ENCODE data around the gene DNAJB11.
"Not testable (repeated sequence)": the region's sequence is repeated elsewhere in the genome, so short reads cannot be mapped to it uniquely, and the experiment has no call there.

Gene DNAJB11

DNA sequence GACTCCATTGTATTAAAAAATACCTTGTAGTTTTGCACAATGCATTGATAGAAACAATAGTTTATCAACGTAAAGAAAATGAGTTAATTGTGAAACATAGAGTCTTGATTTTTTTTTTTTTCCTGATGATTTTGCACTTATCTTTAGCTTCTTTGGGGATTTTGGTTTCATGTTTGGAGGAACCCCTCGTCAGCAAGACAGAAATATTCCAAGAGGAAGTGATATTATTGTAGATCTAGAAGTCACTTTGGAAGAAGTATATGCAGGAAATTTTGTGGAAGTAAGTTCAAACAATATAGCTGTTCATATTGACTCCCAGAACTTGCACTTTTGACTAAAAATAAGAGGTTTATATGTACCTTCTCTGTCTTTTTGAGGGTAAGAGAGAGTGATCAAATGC lies 7.0 kb downstream of the DNAJB11 start:
- Histone ChIP-seq H3K9me3 (ENCODE audit: insufficient read depth, low read length) (no peaks in the 10 kb centered on the region), H3K9ac (ENCODE audit: insufficient read length, low read depth) (no peak overlapping the region), H3K4me3 (ENCODE audit: insufficient read length, low read depth) (no peak overlapping the region), H3K27me3 (ENCODE audit: insufficient read depth, insufficient read length) (no peaks in the 10 kb centered on the region), H3K36me3 (ENCODE audit: insufficient read depth, insufficient read length, low read length) (peaks cover 96% of the 10 kb centered on the region), H3K4me1 (ENCODE audit: insufficient read depth, insufficient read length) (no peaks in the 10 kb centered on the region)
- TF ChIP-seq ZNF274 (IDR thresholded peaks at IDR 0.05; ENCODE audit: low read depth, low read length) = no peak
- TF ChIP-seq SUZ12 (IDR thresholded peaks at IDR 0.05; ENCODE audit: extremely low read depth, insufficient read depth, insufficient read length) = no peak
- TF ChIP-seq YY1 (IDR thresholded peaks at IDR 0.05; ENCODE audit: insufficient read depth, insufficient read length) = no peak
- DNase-seq (ENCODE audit: low read depth, low spot score) = no peak

GRCh38 chr3:186580785-186581184 lies 10.3 kb downstream of the DNAJB11 start:
- TF ChIP-seq YY1 (IDR thresholded peaks at IDR 0.05; ENCODE audit: insufficient read depth, insufficient read length) = no peak
- no peak for TF ChIP-seq ZNF274 (IDR thresholded peaks at IDR 0.05; ENCODE audit: low read depth, low read length)
- TF ChIP-seq SUZ12 (IDR thresholded peaks at IDR 0.05; ENCODE audit: extremely low read depth, insufficient read depth, insufficient read length) = no peak
- Histone ChIP-seq H3K27me3 (ENCODE audit: insufficient read depth, insufficient read length) (no peaks in the 10 kb centered on the region), H3K36me3 (ENCODE audit: insufficient read depth, insufficient read length, low read length) (peaks cover 95% of the 10 kb centered on the region)

GRCh38 chr3:186582541-186582940 lies 12.0 kb downstream of the DNAJB11 start:
- Histone ChIP-seq H3K36me3 (ENCODE audit: insufficient read depth, insufficient read length, low read length) (peaks cover 82% of the 10 kb centered on the region), H3K4me3 (ENCODE audit: insufficient read length, low read depth) (no peak overlapping the region), H3K4me1 (ENCODE audit: insufficient read depth, insufficient read length) (no peaks in the 10 kb centered on the region), H3K9ac (ENCODE audit: insufficient read length, low read depth) (no peak overlapping the region), H3K9me3 (ENCODE audit: insufficient read depth, low read length) (no peaks in the 10 kb centered on the region), H3K27me3 (ENCODE audit: insufficient read depth, insufficient read length) (no peaks in the 10 kb centered on the region)
- TF ChIP-seq SUZ12 (IDR thresholded peaks at IDR 0.05; ENCODE audit: extremely low read depth, insufficient read depth, insufficient read length) (no peak), YY1 (IDR thresholded peaks at IDR 0.05; ENCODE audit: insufficient read depth, insufficient read length) (no peak), ZNF274 (IDR thresholded peaks at IDR 0.05; ENCODE audit: low read depth, low read length) (no peak)
- no peak for DNase-seq (ENCODE audit: low read depth, low spot score)

More at GRCh38 chr3:186580785-186581184, 10.3 kb downstream of the DNAJB11 start:
- no peak for DNase-seq (ENCODE audit: low read depth, low spot score)
- Histone ChIP-seq H3K9ac (ENCODE audit: insufficient read length, low read depth) (no peak overlapping the region), H3K4me1 (ENCODE audit: insufficient read depth, insufficient read length) (no peaks in the 10 kb centered on the region), H3K4me3 (ENCODE audit: insufficient read length, low read depth) (no peak overlapping the region), H3K9me3 (ENCODE audit: insufficient read depth, low read length) (no peaks in the 10 kb centered on the region)

GRCh38 chr3:186583831-186584230 lies 13.3 kb downstream of the DNAJB11 start:
- H3K4me3 ChIP-seq (ENCODE audit: insufficient read length, low read depth) = no peak overlapping the region
- TF ChIP-seq ZNF274 (IDR thresholded peaks at IDR 0.05; ENCODE audit: low read depth, low read length) (no peak), SUZ12 (IDR thresholded peaks at IDR 0.05; ENCODE audit: extremely low read depth, insufficient read depth, insufficient read length) (no peak), YY1 (IDR thresholded peaks at IDR 0.05; ENCODE audit: insufficient read depth, insufficient read length) (no peak)
- peaks cover 75% of the 10 kb centered on the region for H3K36me3 ChIP-seq (ENCODE audit: insufficient read depth, insufficient read length, low read length)
- H3K9ac ChIP-seq (ENCODE audit: insufficient read length, low read depth) = no peak overlapping the region
- H3K4me1 ChIP-seq (ENCODE audit: insufficient read depth, insufficient read length) = no peaks in the 10 kb centered on the region
- H3K9me3 ChIP-seq (ENCODE audit: insufficient read depth, low read length) = no peaks in the 10 kb centered on the region
- H3K27me3 ChIP-seq (ENCODE audit: insufficient read depth, insufficient read length) = no peaks in the 10 kb centered on the region
- DNase-seq (ENCODE audit: low read depth, low spot score) = no peak

DNA sequence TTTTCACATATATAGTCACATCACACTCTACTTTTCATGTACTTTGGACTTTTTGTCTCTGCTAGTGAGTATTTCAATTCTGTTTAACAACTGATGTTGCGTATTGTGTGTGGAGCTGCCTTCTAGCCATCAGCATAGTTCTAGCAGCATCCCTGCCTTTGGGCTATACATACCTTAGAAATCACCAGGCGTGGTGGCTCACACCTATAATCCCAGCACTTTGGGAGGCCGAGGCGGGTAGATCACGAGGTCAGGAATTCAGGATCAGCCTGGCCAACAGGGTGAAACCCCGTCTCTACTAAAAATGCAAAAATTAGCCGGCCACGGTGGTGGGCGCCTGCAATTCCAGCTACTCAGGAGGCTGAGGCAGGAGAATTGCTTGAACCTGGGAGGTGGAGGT lies 15.7 kb downstream of the DNAJB11 start:
- DNase-seq (ENCODE audit: low read depth, low spot score); H3K9me3 ChIP-seq (ENCODE audit: insufficient read depth, low read length); H3K27me3 ChIP-seq (ENCODE audit: insufficient read depth, insufficient read length); H3K4me3 ChIP-seq (ENCODE audit: insufficient read length, low read depth); H3K9ac ChIP-seq (ENCODE audit: insufficient read length, low read depth); H3K4me1 ChIP-seq (ENCODE audit: insufficient read depth, insufficient read length): not testable (repeated sequence)
- peaks cover 53% of the 10 kb centered on the region for H3K36me3 ChIP-seq (ENCODE audit: insufficient read depth, insufficient read length, low read length)

DNA sequence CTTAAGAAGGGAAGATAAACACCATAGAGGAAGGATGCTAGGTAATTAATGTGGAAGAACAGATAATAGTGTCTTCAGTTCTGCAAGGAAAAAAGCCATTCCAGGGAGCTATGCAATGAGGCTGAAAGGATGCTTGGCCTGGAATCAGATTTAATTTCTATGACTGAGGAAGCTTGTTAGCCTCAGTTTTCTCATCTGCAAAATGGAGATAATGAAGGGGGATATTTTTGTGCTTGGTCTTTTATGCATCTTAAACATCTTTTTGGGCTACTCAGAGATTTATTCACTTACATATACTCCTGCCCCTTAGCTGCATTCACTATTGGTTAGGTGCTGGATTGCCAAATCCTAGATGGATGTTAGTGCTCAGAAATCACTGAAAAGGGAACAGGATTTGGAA lies 16.7 kb downstream of the DNAJB11 start:
- H3K9me3 ChIP-seq (ENCODE audit: insufficient read depth, low read length) = no peaks in the 10 kb centered on the region
- H3K4me3 ChIP-seq (ENCODE audit: insufficient read length, low read depth) = no peak overlapping the region
- no peak for DNase-seq (ENCODE audit: low read depth, low spot score)
- H3K4me1 ChIP-seq (ENCODE audit: insufficient read depth, insufficient read length) = no peaks in the 10 kb centered on the region
- H3K27me3 ChIP-seq (ENCODE audit: insufficient read depth, insufficient read length) = no peaks in the 10 kb centered on the region
- peaks cover 43% of the 10 kb centered on the region for H3K36me3 ChIP-seq (ENCODE audit: insufficient read depth, insufficient read length, low read length)
- no peak overlapping the region for H3K9ac ChIP-seq (ENCODE audit: insufficient read length, low read depth)
- TF ChIP-seq ZNF274 (IDR thresholded peaks at IDR 0.05; ENCODE audit: low read depth, low read length) (no peak), YY1 (IDR thresholded peaks at IDR 0.05; ENCODE audit: insufficient read depth, insufficient read length) (no peak), SUZ12 (IDR thresholded peaks at IDR 0.05; ENCODE audit: extremely low read depth, insufficient read depth, insufficient read length) (no peak)

- H3K4me1 ChIP-seq (ENCODE audit: insufficient read depth, insufficient read length) = no peaks in the 10 kb centered on the region
- H3K4me3 ChIP-seq (ENCODE audit: insufficient read length, low read depth) = no peak overlapping the region
- H3K9ac ChIP-seq (ENCODE audit: insufficient read length, low read depth) = no peak overlapping the region
- TF ChIP-seq ZNF274 (IDR thresholded peaks at IDR 0.05; ENCODE audit: low read depth, low read length) (no peak), YY1 (IDR thresholded peaks at IDR 0.05; ENCODE audit: insufficient read depth, insufficient read length) (no peak), SUZ12 (IDR thresholded peaks at IDR 0.05; ENCODE audit: extremely low read depth, insufficient read depth, insufficient read length) (no peak)
- DNase-seq (ENCODE audit: low read depth, low spot score) = no peak
- peaks cover 30% of the 10 kb centered on the region for H3K36me3 ChIP-seq (ENCODE audit: insufficient read depth, insufficient read length, low read length)
- no peaks in the 10 kb centered on the region for H3K9me3 ChIP-seq (ENCODE audit: insufficient read depth, low read length)
- H3K27me3 ChIP-seq (ENCODE audit: insufficient read depth, insufficient read length) = no peaks in the 10 kb centered on the region
Observed at GRCh38 chr3:186588632-186589031, 18.1 kb downstream of the DNAJB11 start.

DNA sequence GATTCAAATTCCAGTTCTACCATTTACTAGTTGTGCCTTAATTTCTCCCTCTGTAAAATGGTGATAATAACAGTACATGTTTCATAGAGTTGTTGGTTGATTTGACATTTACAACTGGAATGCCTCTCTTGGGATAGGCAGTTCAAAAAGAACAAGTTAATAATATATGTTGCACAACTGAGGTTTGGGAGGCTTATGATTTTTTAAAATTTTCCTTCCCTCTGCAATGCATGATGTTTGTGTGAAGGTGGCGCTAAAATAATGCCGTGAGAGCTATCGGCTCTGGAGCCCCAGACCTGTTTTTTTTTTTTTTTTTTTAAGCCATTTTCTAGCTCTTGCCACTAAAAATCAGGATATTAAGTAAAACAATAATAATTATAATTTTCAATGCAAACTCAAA lies 18.6 kb downstream of the DNAJB11 start:
- Histone ChIP-seq H3K9me3 (ENCODE audit: insufficient read depth, low read length) (no peaks in the 10 kb centered on the region), H3K4me3 (ENCODE audit: insufficient read length, low read depth) (no peak overlapping the region), H3K9ac (ENCODE audit: insufficient read length, low read depth) (no peak overlapping the region), H3K4me1 (ENCODE audit: insufficient read depth, insufficient read length) (no peaks in the 10 kb centered on the region), H3K27me3 (ENCODE audit: insufficient read depth, insufficient read length) (no peaks in the 10 kb centered on the region), H3K36me3 (ENCODE audit: insufficient read depth, insufficient read length, low read length) (peaks cover 25% of the 10 kb centered on the region)
- no peak for DNase-seq (ENCODE audit: low read depth, low spot score)
- no peak for TF ChIP-seq SUZ12 (IDR thresholded peaks at IDR 0.05; ENCODE audit: extremely low read depth, insufficient read depth, insufficient read length)

All from NT2/D1 (cell line).